Progenitor cell of endocrine pancreas (in vitro differentiated cells): ENCODE results near the gene NT5DC1. TPM values are rescaled to one million over a fixed set of nuclear protein-coding genes. Genes with fewer than 3 reads are reported as not detected.

ENCODE experiments used
- DNase-seq: peaks from one replicate; pipeline ENCODE4 v3.0.0; 2021; ENCODE audit warnings: low spot score; ENCODE audit not compliant: unreplicated experiment
- H3K27ac Mint-ChIP-seq: 2 replicates; pipeline ENCODE4 v1.8.0; 2021; ENCODE audit warnings: mild to moderate bottlenecking, moderate library complexity, mixed read lengths
- H3K27me3 Mint-ChIP-seq: 2 replicates; pipeline ENCODE4 v1.8.0; 2021; ENCODE audit warnings: mixed read lengths
- H3K36me3 Mint-ChIP-seq: 2 replicates; pipeline ENCODE4 v1.8.0; 2022; ENCODE audit warnings: mixed read lengths; ENCODE audit not compliant: insufficient read depth
- H3K4me1 Mint-ChIP-seq: 2 replicates; pipeline ENCODE4 v1.8.0; 2021; ENCODE audit warnings: low read depth, mixed read lengths
- H3K4me3 Mint-ChIP-seq: 2 replicates; pipeline ENCODE4 v1.8.0; 2021; ENCODE audit warnings: low read depth, mild to moderate bottlenecking, moderate library complexity, mixed read lengths
- H3K9me3 Mint-ChIP-seq: 2 replicates; pipeline ENCODE4 v1.8.0; 2021; ENCODE audit warnings: low read depth, mixed read lengths
- CTCF ChIP-seq: fragments of 200-600 bp; sonication (generic); IDR thresholded peaks from one replicate; pipeline ENCODE4 v1.5.0; 2021; ENCODE audit warnings: antibody characterized with exemption, mild to moderate bottlenecking; ENCODE audit not compliant: unreplicated experiment
- total RNA-seq: library from RNA; stranded (reverse); gene quantifications from 2 replicates; pipeline ENCODE4 v1.2.1, GENCODE V29; 2021

The NT5DC1 gene
- total RNA-seq, 1 donor from 2014 or later: 54.9 TPM

GRCh38 chr6:116078945-116079344, 21.7 kb upstream of the NT5DC1 start:
- no peak overlapping the region for H3K27ac Mint-ChIP-seq
- H3K4me3 Mint-ChIP-seq: no peak overlapping the region
- no peaks in the 10 kb centered on the region for H3K36me3 Mint-ChIP-seq
- peaks cover 6% of the 10 kb centered on the region for H3K4me1 Mint-ChIP-seq
- no peaks in the 10 kb centered on the region for H3K9me3 Mint-ChIP-seq
- peaks cover 7% of the 10 kb centered on the region for H3K27me3 Mint-ChIP-seq
- TF ChIP-seq CTCF: no peak
- no peak for DNase-seq

DNA sequence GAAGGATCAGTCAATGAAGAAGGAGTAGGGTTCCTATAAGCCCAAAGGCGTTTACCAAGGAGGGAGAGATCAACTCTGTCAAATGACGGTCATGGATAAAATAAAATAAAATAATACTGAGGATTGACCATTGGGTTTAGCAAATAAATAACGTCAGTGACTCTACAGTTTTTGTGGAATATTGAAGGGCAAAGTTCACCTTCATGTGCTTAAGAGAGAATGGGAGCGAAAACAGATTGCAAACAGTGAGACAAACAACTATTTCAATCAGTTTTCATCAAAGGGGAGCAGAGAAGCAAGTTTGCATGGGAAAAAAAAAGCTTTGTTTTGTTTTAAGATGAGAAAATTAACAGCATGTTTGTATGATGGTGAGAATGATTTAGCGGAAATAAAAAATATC, 17.6 kb upstream of the NT5DC1 start:
- H3K4me1 Mint-ChIP-seq: peaks cover 1% of the 10 kb centered on the region
- H3K27ac Mint-ChIP-seq: no peak overlapping the region
- no peaks in the 10 kb centered on the region for H3K9me3 Mint-ChIP-seq
- DNase-seq: no peak
- no peaks in the 10 kb centered on the region for H3K36me3 Mint-ChIP-seq
- H3K27me3 Mint-ChIP-seq: peaks cover 4% of the 10 kb centered on the region
- H3K4me3 Mint-ChIP-seq: no peak overlapping the region
- TF ChIP-seq CTCF: no peak

DNA sequence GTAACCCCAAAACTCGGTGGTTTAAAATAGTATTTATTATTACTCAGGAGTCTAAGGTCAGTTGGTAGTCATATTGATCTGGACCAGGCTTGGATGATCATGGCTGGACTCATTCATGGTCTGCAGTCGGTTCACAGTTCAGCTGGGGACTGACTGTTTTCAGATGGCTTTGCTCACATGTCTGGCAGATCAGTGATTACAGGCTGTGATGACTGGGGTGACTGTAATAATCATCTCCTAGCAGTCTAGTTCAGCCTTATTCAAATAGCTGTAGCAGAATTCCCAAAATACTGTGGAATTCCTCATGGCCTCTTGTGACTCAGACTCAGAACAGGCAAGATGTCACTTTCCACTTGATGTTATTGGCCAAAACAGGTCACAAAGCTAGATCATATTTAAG, 16.4 kb upstream of the NT5DC1 start:
- Mint-ChIP-seq H3K36me3 (no peaks in the 10 kb centered on the region), H3K4me3 (no peak overlapping the region), H3K27me3 (peaks cover 4% of the 10 kb centered on the region), H3K4me1 (peaks cover 1% of the 10 kb centered on the region), H3K9me3 (no peaks in the 10 kb centered on the region), H3K27ac (no peak overlapping the region)
- DNase-seq: no peak
- TF ChIP-seq CTCF: no peak

DNA sequence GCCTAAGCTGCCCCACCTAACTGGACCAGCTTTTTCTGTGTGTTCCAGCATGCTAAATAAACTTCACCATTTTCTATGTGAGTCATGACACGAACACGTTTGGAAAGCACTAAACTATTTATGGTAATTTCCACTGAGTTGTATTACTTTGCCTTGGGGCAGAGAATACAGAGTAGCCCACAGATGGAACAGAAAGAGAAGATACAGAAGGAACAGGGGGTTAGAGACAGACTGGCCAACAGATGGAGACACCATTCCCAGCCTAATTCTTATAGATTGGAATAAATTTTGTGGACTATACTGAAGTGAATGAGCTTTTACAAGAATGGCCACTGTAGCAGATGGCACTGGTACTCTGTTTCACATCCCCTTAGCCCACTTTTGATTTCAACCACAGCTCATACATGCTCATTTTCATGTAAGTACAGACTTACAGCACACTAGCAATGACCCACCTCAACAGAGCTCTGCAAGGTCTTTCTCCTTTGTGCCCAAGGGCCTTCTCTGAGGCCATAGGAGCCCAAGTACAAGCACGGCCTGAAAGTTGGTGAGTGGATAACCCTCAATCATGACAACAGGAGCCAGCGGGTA, 13.1 kb upstream of the NT5DC1 start:
- Mint-ChIP-seq H3K36me3 (no peaks in the 10 kb centered on the region), H3K4me3 (no peak overlapping the region), H3K4me1 (peaks cover 1% of the 10 kb centered on the region), H3K27ac (no peak overlapping the region), H3K9me3 (peaks cover 2% of the 10 kb centered on the region), H3K27me3 (peaks cover 4% of the 10 kb centered on the region)
- no peak for DNase-seq
- no peak for TF ChIP-seq CTCF

DNA sequence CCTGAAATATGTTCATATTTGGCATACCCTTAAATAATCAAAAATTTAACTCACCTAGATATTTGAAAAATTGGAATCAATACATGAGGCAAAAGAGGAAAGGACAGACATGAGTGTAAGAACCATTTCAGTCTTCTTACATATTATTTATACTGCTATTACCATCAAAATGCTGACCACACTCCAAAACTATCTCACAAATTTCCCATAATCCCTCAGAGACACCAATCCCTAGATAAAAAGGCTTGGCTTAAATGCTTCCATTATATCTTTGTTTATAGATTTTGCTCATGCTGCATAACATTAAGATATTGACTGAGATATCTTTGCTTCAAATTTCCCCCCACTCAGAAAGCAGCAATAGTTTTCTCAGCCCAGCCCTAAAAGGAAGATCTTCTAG, 11.7 kb upstream of the NT5DC1 start:
- no peak for TF ChIP-seq CTCF
- Mint-ChIP-seq H3K4me1 (no peaks in the 10 kb centered on the region), H3K9me3 (peaks cover 2% of the 10 kb centered on the region), H3K27ac (no peak overlapping the region), H3K4me3 (no peak overlapping the region), H3K27me3 (no peaks in the 10 kb centered on the region), H3K36me3 (no peaks in the 10 kb centered on the region)
- DNase-seq: no peak
